LoVo (cell line): Measurements from ENCODE around the gene TAGLN.
"Not testable (repeated sequence)": the region's sequence is repeated elsewhere in the genome, so short reads cannot be mapped to it uniquely, and the experiment has no call there.

Experiments
- DNase-seq: peaks from one replicate; pipeline ENCODE4 v3.0.0-alpha.2; 2016; ENCODE audit warnings: low spot score

TAGLN gene

GRCh38 chr11:117195761-117196160, 3.4 kb upstream of the TAGLN start:
- DNase-seq: no peak

- DNase-seq: no peak
Measured at GRCh38 chr11:117197006-117197405, 2.2 kb upstream of the TAGLN start.

- no peak for DNase-seq
Measured at GRCh38 chr11:117197516-117198456, 1.4 kb upstream of the TAGLN start.

GRCh38 chr11:117198613-117199012, 557 bp upstream of the TAGLN start:
- no peak for DNase-seq

- DNase-seq: no peak
Measured at GRCh38 chr11:117199916-117200812, 994 bp downstream of the TAGLN start.

- no peak for DNase-seq
Measured at GRCh38 chr11:117200813-117201657, 1.9 kb downstream of the TAGLN start.

GRCh38 chr11:117201658-117202305, 2.6 kb downstream of the TAGLN start:
- no peak for DNase-seq

GRCh38 chr11:117202386-117203068, 3.4 kb downstream of the TAGLN start:
- no peak for DNase-seq

GRCh38 chr11:117203069-117203407, 3.9 kb downstream of the TAGLN start:
- DNase-seq: no peak

GRCh38 chr11:117204283-117205080, 5.3 kb downstream of the TAGLN start:
- no peak for DNase-seq

- DNase-seq: no peak
Measured at GRCh38 chr11:117205211-117205818, 6.1 kb downstream of the TAGLN start.

- not testable (repeated sequence) for DNase-seq
Measured at GRCh38 chr11:117206111-117206510, 6.9 kb downstream of the TAGLN start.

GRCh38 chr11:117206859-117207258, 7.7 kb downstream of the TAGLN start:
- DNase-seq: not testable (repeated sequence)

- DNase-seq: not testable (repeated sequence)
Measured at GRCh38 chr11:117207481-117207880, 8.3 kb downstream of the TAGLN start.

- not testable (repeated sequence) for DNase-seq
Measured at GRCh38 chr11:117208710-117209109, 9.5 kb downstream of the TAGLN start.

GRCh38 chr11:117209351-117210125, 10.4 kb downstream of the TAGLN start:
- DNase-seq: not testable (repeated sequence)

- no peak for DNase-seq
Measured at GRCh38 chr11:117210620-117211019, 11.4 kb downstream of the TAGLN start.

GRCh38 chr11:117212697-117213355, 13.7 kb downstream of the TAGLN start:
- no peak for DNase-seq
